Lower leg skin (tissue), 4 donors: Measurements from ENCODE around the gene BUD31. TPM values are rescaled to one million over a fixed set of nuclear protein-coding genes. Genes with fewer than 3 reads are reported as not detected.

ENCODE experiments used
- DNase-seq, 2 donors: peaks; one replicate each; pipeline ENCODE4 v3.0.0-alpha.2; 2019; ENCODE audit warnings: low spot score in 2 of 2
- H3K4me3 ChIP-seq: fragments of 200-600 bp; sonication (generic); 2 replicates; pipeline ENCODE4 v1.5.1; 2017; ENCODE audit warnings: mild to moderate bottlenecking, low read depth; ENCODE audit not compliant: poor library complexity, severe bottlenecking
- POLR2A ChIP-seq, 2 donors: fragments of 450-650 bp; IDR thresholded peaks; one replicate each; pipeline ENCODE4 v1.6.1; 2016 to 2017; ENCODE audit warnings: antibody characterized with exemption in 2 of 2, mild to moderate bottlenecking in 1 of 2, moderate library complexity in 1 of 2
- WGBS, 2 donors: methylation state at CpG; one replicate each; pipeline ENCODE4 v1.1.5; 2018; 5-methylcytosine and 5-hydroxymethylcytosine counted together
- intact Hi-C: fragments of 100-400 bp; cut with DNase I; formaldehyde crosslinking; loops from one replicate; pipeline ENCODE4 v1.15.0; 2023; ENCODE audit warnings: low total_unique reads
- total RNA-seq, 4 donors: library from RNA; depleted of rRNA; stranded (reverse); fragments of >200 nt; gene quantifications; one replicate each; pipeline ENCODE4 v1.1.0, GENCODE V29; 2016
- TF ChIP-seq, protein P1 (sequence below), 3 donors: fragments of 450-650 bp; IDR thresholded peaks; one replicate each; pipeline ENCODE4 v1.5.1; 2016; ENCODE audit warnings: antibody characterized with exemption in 3 of 3, mild to moderate bottlenecking in 3 of 3, moderate library complexity in 2 of 3

Gene BUD31
- total RNA-seq, 4 donors from 2014 or later: 48.2 to 71.0 (median 58.5) TPM

DNA sequence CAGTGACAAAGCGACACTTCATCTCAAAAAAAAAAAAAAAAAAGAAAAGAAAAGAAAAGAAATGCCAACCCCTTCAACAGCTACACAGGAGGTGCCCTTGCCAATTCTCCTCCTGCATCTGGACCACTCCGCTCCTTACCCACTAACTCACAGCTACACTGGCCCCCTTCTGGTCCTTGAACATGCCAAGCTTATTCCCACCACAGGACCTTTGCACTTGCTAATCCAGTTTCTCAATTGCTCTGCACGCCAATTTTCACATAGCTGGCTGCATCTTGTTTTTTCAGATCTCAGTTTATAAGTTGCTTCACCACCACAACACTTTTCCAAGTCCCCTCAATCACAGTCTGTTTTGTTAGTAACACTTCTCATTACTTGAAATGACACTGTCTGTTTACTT lies 5.9 kb upstream of the BUD31 start:
- intact Hi-C loops: no loop called here
- WGBS, 2 donors: 94 to 99% methylated on average over 3 of the region's 3 CpGs

DNA sequence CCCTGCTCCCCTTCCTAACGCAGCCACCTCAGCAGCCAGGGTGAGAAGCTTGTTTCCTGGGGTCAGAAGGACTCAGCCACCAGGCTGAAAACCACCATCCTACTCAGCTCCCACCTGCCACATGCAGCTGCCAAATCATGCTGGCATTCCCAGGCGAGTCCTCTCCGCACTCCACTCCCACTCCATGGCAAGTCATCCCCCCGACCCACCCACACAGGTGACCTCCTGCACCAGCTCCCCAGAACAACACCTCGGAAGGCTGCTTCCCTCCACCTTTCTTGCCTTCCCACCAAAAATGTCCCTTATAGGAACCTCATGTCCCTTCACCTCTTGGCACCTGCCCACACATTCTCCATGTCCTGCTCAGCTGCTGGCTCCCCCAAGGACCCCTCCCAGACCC lies 5.0 kb upstream of the BUD31 start:
- DNase-seq: no peak
- no peak overlapping the region for H3K4me3 ChIP-seq
- intact Hi-C loops: no loop called here
- TF ChIP-seq, protein P1, sequence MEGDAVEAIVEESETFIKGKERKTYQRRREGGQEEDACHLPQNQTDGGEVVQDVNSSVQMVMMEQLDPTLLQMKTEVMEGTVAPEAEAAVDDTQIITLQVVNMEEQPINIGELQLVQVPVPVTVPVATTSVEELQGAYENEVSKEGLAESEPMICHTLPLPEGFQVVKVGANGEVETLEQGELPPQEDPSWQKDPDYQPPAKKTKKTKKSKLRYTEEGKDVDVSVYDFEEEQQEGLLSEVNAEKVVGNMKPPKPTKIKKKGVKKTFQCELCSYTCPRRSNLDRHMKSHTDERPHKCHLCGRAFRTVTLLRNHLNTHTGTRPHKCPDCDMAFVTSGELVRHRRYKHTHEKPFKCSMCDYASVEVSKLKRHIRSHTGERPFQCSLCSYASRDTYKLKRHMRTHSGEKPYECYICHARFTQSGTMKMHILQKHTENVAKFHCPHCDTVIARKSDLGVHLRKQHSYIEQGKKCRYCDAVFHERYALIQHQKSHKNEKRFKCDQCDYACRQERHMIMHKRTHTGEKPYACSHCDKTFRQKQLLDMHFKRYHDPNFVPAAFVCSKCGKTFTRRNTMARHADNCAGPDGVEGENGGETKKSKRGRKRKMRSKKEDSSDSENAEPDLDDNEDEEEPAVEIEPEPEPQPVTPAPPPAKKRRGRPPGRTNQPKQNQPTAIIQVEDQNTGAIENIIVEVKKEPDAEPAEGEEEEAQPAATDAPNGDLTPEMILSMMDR (IDR thresholded peaks at IDR 0.05): no peak
- no peak for TF ChIP-seq POLR2A (IDR thresholded peaks at IDR 0.05)
- WGBS, 2 donors: 89 to 96% methylated on average over 5 of the region's 5 CpGs

More for the DNA sequence above, 5.9 kb upstream of the BUD31 start:
- no peak for DNase-seq
- TF ChIP-seq, protein P1 (IDR thresholded peaks at IDR 0.05): no peak
- no peak for TF ChIP-seq POLR2A (IDR thresholded peaks at IDR 0.05)
- no peak overlapping the region for H3K4me3 ChIP-seq

DNA sequence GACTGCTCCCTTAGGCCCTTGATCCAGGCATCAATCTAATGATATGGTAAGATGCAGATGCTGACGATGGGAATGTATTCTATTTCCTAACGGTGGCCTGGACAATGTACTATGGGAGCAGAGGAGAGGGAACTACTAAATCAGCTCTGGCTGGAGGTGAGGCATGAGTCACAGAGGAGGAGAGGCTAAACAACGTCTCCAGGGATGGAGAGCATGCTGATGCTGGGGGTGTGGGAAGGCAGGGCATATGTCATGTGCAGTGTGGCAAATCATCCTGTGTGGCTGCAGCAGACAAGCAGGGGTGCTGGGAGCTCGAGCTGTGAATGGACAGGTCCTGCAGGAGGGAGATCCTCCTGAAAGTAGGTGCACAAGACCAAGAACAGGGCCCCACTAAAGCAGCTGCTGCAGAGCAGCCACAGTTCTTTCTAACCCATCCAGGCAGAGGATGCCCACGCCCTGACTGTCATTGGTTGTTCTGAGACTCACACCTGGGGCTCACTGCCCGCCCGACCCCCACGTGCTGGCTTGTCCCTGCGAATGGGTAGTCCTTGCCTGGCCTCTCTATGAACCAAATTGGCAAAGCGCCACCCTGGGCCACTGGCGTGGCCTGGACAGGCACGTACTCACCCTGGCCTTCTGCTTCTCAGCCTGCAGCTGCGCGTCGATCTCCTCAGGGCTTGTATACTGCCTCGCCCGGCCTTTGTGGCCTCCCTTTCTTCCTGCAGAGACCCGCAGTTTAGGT lies 4.4 kb upstream of the BUD31 start:
- no peak overlapping the region for H3K4me3 ChIP-seq
- no peak for DNase-seq
- WGBS, 2 donors: 64 to 67% methylated on average over 18 of the region's 18 CpGs
- intact Hi-C loops: no loop called here
- TF ChIP-seq, protein P1 (IDR thresholded peaks at IDR 0.05): no peak
- no peak for TF ChIP-seq POLR2A (IDR thresholded peaks at IDR 0.05)

DNA sequence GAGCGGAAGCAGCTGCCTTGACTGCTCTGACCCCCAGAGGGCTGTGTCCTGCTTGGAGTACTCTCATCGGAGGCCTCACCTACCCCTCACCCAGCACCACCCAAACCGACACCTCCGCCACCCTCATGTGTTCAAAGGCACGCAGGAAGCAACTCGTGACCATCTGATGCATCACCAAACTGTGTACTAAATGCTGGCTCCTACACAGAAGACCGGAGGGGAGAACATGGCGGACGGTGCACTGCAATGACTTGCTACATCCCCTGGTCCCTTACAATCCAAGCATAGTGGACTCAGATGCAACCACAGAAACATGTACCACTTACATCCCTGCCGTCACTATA lies 3.8 kb upstream of the BUD31 start:
- intact Hi-C loops: no loop called here
- TF ChIP-seq, protein P1 (IDR thresholded peaks at IDR 0.05): no peak
- no peak for TF ChIP-seq POLR2A (IDR thresholded peaks at IDR 0.05)
- no peak overlapping the region for H3K4me3 ChIP-seq
- 89 to 93% methylated on average over 10 of the region's 10 CpGs for WGBS, 2 donors
- DNase-seq: no peak

DNA sequence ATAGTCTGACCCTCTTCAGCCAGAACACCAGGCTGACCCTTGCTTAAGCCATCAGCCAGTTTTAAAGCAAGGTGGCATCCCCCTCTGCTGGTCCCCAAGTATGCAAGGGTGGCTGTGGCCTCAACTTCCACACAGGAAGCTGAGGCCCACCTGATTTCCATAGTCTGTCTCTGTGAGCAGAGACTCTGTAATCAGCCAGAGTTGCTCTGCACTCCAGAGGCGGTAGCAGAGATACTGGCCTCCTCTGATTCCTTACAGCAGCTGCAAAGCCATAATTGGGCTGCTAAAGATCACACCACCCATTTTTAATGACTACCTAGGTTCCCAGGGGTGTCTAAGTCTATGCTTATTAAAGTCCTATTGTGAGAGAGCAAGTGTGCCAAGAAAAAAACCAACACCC lies 2.2 kb upstream of the BUD31 start:
- intact Hi-C loops: no loop called here
- no peak for TF ChIP-seq POLR2A (IDR thresholded peaks at IDR 0.05)
- TF ChIP-seq, protein P1 (IDR thresholded peaks at IDR 0.05): no peak
- H3K4me3 ChIP-seq: no peak overlapping the region
- WGBS, 2 donors: 8 to 50% methylated on average over 1 of the region's 1 CpG
- DNase-seq: no peak

DNA sequence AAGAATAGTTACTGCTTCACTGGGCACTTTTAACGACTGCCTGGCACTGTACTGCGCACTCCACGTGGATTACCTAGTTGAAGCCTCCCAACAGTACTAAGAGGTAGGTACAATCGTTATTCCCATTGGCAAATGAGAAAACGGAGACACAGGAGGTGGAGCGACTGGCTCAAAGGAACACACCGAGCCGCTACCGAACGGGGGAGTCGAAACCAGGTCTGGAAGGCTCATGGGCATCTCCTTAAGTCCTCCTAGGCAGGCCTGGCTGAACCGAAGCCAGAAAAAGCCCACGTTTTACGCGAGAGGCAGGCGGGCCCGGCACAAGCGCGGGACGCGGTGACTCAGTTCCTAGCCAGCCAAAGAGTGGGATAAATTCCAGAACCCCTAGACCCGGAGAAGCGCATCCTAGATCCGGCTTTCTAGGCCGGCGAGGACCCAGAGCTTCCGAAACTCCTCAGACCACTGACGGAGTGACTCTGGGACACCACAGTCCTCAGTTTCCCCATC lies 844 bp upstream of the BUD31 start:
- TF ChIP-seq POLR2A (IDR thresholded peaks at IDR 0.05): no peak
- TF ChIP-seq, protein P1 (IDR thresholded peaks at IDR 0.05): no peak
- 1 to 2% methylated on average over 25 to 28 of the region's 28 CpGs for WGBS, 2 donors
- intact Hi-C loops: no loop called here
- peak; percentile 58 to 93 for DNase-seq
- peak overlapping the region; percentile 98 for H3K4me3 ChIP-seq
